ENCODE results near the gene CCT6A.
"Not testable (repeated sequence)": the region's sequence is repeated elsewhere in the genome, so short reads cannot be mapped to it uniquely, and the experiment has no call there.

Gene CCT6A

DNA sequence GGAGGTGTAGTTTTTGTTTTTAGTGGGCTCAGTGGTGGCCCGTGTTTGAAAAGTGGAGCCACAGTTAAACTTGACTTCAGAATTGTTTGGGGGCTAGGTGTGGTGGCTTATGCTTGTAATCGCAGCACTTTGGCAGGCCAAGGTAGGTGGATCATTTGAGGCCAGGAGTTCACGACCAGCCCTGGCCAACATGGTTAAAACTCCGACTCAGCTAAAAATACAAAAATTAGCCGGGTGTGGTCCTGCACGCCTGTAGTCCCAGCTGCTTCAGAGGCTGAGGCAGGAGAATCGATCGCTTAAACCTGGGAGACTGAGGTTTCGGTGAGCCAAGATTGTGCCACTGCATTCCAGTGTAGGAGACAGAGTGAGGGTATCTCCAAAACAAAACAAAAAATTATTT, 1.8 kb downstream of the CCT6A start:
- no peak for DNase-seq

DNA sequence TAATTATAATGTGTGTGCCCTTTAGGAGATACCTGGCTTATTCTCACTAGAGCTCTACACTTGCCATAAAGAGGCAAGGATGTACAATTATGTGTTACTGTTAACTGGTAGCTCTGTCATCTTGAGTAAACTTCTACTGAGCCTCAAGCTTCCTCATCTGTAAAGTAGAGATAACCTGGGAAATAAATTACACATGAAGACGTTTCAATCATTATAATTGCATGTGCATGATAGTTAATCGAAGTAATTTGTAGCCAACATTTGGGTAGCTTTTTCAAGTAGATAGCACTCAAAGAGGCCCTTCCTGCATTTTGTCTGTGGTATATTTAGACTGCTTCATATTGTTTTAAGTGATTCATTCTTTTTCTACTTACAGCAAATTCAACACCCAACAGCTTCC, 2.4 kb downstream of the CCT6A start:
- no peak for DNase-seq

DNA sequence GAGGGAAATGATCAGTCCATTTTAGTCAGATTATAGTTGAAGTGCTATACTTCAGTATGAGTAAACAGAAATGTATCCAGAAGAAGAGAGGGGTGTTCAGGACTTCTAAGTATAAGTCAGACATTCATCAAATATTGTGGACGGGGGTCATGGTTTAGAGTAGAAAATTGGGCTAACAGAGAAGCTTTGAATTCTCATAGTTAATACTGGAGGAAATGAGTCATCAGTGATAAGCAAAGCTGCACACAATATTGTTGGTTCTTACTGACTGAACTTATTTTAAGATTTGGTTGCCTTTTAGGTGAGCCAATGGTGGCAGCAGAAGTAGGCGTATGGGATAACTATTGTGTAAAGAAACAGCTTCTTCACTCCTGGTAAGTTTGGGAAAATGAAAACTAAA, 10.8 kb downstream of the CCT6A start:
- no peak for DNase-seq

DNA sequence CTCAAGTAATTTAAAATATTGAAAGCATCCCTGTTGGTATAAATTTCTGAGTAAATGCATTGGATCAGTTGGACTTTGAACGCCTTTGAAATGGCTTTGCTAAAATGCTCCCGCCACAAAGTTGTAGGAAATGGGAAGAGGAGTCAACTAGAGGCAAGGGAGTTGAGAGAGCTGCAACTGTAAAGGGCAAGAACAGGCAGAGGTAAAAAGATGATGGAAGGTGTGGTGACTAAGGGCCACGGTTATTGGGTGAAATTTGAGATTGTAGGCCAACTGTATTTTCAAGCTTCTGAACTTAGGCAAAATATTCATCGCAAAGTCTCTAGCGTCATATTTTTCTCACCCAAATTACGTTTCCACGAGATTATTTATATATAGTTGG, 11.9 kb downstream of the CCT6A start:
- no peak for DNase-seq

DNA sequence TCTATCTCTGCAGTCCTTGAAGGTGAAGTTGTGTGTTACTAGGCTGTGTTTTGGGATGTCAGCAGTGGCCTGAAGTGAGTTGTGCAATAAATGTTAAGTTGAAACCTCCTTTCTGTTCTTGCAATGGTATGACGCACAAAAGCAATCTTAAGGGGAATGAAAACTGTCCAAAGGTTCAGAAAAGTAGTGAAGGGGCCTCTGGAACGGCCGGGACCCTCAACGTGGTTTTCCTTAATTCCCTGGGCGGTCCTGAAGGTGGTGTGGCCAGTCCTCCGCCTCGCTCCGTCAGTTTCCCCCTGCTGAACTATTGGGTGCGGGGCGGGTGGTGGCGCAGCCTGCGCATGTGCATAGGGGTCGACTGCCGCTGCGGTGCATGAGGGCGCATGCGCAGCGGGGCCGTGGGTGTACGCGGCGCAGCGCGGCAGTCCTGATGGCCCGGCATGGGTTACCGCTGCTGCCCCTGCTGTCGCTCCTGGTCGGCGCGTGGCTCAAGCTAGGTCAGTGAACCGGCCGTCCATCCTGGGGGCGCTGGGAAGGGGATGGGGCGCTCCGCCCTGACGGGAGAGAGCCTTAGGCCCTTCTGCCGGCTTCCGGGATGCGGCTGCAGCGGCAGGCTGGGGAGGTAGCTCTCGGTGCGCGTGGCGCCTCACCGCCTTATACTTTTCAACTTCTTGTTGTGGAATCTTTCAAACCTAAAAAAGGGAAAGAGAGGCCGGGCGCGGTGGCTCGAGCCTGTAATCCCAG, 12.5 kb downstream of the CCT6A start, which contains the start of gene SUMF2:
TSS of gene SUMF2 (plus strand) at position 405 of the 744 bp plus-strand sequence. CDS start at position 431, 26 bp downstream.
- DNase-seq, result peak; percentile 94

DNA sequence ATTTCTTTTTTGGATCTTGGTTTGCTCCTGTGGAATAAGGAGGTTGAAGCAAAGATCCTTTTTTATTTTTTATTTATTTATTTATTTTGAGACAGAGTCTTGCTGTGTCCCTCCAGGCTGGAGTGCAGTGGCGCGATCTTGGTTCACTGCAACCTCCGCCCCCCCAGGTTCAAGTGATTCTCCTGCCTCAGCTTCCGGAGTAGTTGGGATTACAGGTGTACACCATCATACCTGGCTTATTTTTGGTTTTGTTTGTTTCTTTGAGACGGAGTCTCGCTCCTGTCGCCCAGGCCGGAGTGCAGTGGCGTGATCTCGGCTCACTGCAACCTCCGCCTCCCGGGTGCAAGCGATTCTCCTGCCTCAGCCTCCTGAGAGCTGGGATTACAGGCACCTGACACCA, 14.8 kb downstream of the CCT6A start:
- DNase-seq, result not testable (repeated sequence)

DNA sequence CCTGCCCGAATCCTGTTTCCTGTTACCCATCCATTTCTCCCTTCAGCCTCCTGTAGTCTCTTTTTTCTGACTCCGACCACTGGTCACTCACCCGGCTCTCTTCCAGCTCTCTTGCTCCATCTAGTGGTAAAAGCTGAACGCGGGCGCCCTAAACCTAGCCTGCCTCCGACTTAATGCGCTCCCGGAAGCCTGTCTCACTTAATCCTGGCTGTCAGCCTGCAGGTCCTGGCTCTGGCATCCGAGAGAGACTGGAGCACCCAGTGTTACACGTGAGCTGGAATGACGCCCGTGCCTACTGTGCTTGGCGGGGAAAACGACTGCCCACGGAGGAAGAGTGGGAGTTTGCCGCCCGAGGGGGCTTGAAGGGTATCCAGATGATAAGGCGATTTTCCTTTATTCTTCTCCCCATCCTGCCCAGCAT, 22.8 kb downstream of the CCT6A start:
- DNase-seq, result peak; percentile 78

DNA sequence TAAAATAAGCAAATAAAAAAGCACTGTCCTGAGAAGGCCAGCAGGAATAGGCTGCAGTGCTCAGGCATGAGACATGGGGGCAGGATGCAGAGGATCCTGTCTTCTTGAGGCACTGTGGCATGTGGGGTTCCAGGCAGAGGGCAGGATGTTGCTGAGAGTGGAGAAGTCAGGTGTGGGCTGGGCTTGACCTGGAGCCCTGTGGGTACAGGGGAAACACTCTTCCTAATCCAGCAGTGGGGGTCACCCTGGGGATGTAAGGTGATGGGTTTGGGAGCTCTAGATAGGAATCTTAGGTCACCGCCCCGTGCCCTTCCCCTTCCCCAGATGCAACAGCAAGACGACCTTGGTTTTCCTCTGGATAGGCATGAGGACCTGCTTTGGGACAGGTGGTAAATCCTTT, 26.1 kb downstream of the CCT6A start:
- DNase-seq, result no peak

DNA sequence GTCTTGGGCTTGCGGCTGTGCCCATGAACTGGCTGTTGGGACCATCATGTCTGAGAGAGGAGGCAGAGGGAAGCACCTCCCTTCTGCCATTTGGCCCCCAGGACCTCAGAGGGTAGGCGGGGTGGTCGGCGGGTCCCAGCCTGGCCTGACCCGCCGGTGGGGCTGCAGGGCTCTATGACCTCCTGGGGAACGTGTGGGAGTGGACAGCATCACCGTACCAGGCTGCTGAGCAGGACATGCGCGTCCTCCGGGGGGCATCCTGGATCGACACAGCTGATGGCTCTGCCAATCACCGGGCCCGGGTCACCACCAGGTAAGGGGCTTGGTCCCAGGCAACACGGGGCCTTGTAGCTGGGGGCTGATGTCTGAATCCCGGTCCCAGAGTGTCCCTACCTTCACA, 26.6 kb downstream of the CCT6A start:
- DNase-seq, result no peak

DNA sequence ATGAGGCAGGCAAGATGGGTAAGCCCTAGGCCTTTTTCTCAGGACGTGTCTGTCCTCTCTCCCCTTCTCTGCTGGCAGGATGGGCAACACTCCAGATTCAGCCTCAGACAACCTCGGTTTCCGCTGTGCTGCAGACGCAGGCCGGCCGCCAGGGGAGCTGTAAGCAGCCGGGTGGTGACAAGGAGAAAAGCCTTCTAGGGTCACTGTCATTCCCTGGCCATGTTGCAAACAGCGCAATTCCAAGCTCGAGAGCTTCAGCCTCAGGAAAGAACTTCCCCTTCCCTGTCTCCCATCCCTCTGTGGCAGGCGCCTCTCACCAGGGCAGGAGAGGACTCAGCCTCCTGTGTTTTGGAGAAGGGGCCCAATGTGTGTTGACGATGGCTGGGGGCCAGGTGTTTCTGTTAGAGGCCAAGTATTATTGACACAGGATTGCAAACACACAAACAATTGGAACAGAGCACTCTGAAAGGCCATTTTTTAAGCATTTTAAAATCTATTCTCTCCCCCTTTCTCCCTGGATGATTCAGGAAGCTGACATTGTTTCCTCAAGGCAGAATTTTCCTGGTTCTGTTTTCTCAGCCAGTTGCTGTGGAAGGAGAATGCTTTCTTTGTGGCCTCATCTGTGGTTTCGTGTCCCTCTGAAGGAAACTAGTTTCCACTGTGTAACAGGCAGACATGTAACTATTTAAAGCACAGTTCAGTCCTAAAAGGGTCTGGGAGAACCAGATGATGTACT, 28.1 kb downstream of the CCT6A start:
- peak; percentile 84 for DNase-seq

DNA sequence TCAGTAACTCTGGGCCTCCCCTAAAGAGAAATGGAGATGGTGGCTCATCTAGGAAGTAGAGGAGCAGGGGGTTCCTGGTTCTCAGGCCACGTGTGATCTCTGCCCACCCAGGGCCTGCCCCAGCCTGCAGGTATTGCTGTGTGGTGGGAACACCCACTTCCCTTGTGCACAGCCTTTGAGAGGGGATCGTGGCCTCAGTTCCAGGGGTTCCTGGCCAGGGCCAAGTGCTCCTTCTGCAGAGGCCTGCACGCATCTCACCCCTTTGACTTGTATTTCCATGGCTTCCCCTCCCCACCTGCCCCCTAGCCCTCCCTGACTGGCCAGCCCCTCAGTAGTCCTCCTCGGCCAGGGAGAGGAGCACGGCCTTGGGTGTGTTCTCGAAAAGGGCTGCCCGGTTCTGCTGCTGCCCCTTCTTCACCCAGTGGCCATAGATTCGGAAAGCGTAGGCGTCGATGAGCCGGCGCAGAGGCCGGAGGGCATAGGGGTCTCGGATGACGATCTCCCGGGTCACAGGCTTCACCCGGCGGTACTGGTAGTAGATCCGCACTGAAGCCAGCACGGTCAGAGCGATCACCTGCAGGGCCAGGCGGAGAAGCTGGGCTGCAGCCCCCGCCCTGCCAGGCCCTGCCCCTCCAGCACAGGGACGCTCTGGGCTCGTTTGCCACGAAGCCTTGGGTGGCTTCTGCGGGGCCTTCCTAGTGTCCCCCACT, 29.3 kb downstream of the CCT6A start:
- DNase-seq, result not testable (repeated sequence)

DNA sequence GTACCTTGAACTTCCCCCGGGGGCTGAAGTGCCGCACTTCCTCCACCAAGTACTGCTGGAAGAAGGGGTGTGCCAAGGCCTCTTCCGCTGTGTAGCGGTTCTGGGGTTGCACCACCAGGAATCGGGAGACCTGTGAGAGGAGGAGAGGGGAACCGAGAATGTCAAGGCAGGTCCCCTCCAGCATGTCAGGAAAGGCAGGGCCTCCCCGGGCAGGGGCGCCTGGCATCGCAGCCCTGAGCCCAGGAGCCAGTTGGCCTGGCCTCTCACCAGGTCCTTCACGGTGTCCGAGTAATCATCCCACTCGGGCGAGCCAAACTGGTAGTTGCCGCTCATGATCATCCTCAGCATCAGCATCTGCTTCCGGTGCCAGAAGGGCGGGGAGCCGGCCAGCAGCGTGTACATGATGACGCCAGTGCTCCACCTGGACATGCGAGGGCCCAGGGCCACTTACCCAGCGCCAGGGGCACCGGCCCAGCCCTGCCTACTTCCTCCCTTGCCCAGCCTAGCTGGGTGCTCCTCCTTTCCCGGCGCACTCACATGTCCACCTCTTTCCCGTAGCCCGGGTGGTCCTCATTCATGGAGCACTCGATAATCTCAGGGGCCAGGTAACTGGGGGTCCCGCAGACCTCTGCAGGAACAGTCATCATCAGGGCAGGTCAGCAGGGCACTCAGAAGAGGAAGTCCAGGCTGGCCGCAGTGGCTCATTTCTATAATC, 30.2 kb downstream of the CCT6A start:
- no peak for DNase-seq

DNA sequence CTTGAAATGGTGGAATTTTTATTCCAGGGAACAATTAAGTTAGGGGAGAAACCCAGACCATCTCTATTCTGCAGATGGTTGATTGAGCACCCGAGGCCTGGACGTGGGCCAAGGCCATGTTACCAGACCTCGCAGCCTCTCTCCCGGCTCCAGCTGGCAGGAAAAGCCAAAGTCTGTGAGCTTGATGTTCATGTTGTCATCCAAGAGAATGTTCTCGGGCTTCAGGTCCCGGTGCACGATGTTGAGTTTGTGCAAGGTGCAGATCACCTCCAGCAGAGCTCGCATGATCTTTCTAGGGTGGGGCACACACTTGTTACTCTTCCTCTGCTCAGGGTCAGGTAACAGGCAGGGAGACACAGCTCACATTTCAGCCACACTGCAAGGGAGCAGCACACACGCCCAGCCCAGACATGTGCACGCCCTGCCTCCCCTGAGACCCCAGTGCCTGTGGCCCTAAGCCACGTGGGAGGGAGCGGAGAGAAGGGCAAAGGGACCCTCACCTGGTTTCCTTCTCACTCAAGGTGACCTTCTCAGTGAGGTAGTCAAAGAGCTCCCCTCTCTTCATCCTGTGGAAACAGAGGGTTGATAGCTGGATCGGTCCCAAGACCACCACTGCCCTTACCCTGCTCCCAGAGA, 31.7 kb downstream of the CCT6A start:
- peak; percentile 65 for DNase-seq

DNA sequence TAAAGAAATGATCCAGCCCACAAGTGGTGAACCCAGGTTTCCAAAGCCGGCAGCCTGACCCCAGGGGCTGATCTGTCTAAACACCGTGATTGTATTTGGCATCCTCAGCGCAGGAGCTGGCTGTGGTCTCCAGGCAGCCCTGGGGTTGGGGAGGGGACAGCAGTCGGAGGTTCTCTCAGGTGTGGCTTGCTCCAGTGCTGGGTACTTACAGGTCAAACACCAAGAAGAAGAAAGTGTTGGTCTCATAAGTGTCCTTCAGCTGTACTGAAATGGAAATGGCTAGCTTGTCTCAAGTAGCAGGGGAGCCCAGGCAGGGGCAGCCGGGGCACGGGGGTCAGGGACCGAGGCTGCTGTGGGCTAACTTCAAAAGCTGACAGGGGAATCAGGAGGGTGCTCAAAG, 35.2 kb downstream of the CCT6A start:
- no peak for DNase-seq

DNA sequence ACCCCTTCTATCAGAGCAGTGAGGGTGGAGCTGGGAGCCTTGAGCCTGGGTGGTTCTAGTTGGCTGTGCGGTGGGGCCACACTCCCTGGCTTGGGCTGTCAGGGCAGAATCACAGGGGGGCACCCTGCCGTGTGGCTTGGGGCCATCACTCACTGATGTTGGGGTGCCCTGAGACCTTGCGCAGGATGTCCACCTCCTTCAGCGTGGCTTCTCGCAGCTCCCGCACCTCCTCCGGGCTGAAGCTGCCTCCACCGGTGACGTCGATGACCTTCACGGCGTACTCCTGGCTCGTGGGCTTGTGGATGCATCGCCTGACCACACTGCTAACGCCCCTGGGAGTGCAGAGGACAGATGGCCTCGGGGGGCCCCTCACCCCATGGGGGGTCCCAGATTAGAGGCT, 35.9 kb downstream of the CCT6A start:
- no peak for DNase-seq

DNA sequence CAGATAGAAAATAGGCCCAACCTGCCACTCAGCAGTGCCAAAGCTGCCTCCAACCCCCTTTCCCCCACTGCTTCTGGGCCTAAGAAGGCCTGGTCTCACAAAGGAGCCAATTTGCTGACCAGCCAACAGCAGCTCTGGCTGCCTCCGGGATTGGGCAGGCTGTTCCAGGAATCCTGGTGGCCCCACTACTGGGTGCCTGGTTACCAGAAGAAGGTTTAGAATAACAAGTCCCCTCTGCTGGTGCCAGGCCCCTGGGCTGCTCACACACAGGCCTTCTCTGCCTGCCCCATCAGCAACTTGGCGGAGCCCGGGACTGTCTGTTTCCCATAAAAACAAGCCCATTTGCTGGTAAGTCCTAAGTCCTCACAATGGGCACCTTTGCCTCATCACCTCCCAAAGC, 40.0 kb downstream of the CCT6A start:
- peak; percentile 74 for DNase-seq

DNA sequence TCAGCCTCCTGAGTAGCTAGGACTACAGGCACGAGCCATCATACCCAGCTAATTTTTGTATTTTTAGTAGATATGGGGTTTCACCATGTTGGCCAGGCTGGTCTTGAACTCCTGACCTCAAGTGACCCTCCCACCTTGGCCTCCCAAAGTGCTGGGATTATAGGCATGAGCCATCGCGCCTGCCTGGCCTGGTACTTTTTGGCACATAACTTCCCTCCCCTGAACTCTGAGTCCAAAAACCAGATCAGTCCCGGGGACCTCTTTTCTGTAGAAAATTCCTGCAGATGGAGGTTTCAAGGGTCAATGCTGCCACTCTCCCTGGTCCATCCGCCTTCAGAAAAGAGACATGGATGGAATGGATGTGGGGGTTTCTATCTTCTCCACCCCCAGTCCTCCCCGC, 40.8 kb downstream of the CCT6A start:
- DNase-seq, result not testable (repeated sequence)

DNA sequence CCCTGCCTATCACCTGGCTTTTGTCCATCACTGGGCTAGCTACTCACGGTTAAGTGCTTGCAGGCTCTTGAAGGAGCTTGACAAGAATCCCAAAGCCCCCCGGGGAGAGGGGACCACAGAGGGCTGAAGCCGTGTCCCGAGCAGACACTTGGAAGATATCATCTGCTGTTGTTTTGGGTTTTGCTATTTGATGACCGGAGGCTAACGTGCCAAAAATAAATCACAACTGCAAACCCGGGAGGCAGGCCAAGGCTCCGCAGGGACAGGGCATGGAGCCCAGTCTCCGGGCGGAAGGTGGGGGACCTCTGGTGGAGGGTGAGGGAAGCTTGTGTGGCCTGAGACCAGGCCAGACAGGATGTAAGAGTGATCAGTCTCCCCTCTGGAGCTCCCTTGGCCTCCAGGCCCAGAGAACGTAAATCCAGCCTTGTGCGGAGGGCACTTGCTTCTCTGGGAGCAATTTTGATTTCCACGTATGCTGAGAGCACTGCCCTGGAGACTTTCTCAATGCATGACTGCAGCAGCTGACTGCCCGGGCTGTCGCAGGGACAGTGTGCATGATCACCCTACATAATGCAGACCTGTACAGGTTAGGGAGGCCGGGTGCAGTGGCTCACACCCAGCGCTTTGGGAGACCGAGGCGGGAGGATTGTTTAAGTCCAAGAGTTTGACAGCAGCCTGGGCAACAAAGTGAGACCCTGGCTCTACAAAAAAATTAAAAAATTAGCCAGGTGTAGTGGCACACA, 41.4 kb downstream of the CCT6A start, which contains the start of gene PHKG1:
TSS of gene PHKG1 (minus strand) at position 164 of the 743 bp plus-strand sequence. CDS start 4,011 bp downstream, outside the sequence.
- peak; percentile 88 for DNase-seq

DNA sequence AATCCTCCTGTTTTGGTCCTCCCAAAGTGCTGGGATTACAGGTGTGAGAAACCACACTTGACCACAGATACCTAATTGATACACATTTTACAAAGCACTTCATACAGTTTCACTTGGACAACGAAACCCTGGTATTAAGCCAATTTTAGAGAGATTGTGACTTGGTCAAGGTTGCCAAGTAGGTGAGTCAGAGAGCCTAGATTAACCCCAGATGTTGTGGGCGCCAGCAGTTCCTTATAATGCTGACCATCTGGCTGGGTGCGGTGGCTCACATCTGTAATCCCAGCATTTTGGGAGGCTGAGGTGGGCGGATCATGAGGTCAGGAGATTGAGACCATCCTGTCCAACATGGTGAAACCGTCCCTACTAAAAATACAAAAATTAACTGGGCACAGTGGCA, 46.1 kb downstream of the CCT6A start:
- no peak for DNase-seq

DNA sequence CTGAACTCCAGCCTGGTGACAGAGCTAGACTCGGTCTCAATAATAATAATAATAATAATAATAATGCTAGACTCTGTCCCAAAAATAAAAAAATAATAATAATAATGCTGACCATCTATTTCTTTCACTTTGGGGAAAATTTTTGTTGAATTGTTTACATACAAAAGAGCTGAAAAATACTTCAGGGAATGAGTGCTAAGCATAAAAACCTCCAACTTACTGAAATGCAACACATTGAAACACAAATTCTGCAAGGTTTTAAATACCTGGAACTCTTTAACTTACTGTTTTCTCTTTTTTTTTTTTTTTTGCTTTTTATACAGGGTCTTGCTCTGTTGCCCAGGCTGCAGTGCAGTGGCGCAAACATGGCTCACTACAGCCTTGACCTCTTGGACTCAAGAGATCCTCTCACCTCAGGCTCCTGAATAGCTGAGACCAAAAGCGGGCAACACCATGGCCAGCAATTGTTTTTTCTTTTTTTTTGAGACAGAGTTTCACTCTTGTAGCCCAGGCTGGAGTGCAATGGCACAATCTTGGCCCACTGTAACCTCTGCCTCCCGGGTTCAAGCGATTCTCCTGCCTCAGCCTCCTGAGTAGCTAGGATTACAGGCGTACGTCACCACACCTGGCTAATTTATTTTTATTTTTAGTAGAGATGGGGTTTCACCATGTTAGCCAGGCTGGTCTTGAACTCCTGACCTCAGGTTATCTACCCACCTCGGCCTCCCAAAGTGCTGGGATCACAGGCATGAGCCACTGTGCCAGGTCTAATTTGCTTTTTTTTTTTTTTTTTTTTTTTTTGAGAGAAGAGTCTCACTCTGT, 46.8 kb downstream of the CCT6A start:
- DNase-seq, result not testable (repeated sequence)

DNA sequence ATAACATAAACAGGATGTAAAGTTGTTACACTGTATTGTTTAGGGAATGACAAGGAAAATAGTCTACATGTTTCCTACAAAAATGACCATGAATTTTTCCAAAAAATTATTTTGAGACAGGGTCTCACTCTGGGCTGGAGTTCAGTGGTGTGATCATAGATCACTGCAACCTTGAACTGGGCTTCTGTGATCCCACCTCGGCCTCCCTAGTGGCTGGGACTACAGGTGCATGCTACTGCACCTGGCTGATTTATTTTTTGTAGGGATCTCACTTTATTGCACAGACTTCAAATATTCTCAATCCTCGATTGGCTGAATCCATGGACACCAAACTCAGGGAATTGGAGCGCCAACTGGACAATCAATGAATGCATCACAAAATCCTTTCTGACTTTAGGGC, 48.1 kb downstream of the CCT6A start:
- no peak for DNase-seq
